ENCODE measurements around the gene FXYD2.
"Not testable (repeated sequence)": the region's sequence is repeated elsewhere in the genome, so short reads cannot be mapped to it uniquely, and the experiment has no call there.

Gene FXYD2

GRCh38 chr11:117819096-117820040 lies 5.2 kb downstream of the FXYD2 start:
- DNase-seq = peak; percentile 96

DNA sequence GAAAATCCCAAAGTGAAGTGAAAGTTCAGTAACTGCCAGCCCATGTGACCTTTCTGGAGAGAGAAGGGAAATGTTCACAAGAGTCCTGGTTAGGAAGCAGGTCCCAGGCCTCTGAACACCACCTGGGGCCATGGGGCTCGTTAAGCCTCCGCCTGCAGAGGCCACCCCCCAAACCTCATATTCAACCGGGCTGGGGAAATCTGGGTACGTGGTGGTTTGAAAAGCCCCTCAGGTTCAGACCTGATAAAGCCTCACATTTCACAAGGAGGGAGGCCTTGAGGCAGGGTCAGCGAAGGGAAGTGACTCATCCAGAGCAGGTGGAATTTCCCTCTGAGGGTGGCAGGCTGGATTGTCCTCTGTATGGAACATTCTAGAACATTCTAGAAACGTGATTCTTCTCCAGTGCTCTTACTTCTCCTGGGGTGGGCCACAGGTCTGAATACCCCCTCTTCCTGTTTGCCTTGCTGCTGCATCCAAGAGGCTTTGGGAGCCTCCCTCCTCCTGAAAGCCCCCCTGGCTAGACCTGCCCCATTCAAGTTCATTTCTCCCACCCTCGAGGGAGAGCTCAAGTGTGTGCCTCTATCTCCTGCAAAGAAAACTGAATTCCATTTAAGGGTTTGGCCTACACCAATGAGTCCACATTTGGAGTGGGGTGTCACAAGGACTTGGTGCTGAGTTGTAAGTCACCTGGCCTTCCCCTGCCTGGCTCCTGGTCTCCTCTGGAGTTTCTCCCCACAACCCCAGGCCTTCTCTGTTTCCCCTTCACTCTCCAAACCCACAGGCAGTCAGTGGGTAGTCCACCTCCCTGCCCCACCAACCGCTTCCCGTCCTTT lies 6.3 kb downstream of the FXYD2 start:
- no peak for DNase-seq

DNA sequence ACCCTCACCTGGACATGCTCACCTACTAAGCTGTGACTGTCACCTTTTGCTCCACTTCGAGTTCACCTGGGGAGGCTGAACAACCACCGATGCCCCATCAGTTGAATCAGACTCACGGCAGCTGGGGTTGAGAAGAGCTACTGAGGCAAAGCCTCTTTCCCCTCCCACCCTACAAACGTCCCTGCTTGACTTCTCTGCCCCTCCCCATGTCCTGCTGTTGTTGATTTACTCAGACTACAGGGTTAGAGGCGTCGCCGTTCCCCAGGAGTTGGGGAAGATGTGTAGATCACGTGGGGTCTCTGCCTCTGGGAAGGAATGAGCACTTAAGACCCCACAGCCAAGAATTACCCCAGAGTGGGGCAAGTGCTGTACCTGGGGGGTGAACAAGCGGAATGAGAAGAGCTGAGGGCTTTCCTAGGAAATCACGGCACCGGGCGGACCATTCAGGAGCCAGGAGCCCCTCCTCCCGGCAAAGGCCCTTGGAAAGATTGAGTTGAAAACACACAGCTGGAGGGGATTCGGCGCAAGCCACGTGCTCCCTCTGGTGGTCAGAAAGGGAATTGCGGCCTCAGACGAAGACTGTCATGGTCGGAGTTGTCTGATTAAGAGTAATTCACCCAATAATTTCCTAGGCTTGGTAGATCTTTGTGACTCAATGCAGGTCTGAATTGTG lies 7.0 kb downstream of the FXYD2 start:
- peak; percentile 96 for DNase-seq

DNA sequence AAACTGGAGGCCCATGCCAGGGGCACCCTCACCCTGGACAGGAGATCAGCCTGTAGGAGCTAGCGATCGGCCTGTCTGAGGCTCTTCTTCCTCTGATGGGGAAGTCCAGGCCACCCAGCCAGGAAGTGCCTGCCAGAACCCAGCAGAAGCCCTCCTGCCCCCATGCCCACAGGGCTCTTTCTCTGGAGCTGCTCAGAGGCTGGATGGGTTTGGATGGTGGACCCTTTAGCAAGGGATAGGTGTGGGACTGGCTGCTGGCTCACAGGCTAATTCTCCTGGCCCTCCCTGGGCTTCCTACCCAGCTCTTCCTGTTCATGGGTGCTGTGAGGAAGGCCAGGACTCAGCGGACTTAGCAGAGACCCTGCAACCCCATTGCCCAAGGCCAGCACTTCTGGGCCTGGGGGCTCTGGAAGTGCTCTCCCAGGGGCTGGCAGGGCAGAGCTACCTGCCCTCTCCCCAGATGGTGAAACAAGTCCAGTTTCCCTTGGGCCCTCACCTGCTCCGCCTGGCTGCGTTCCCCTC lies 7.6 kb downstream of the FXYD2 start:
- DNase-seq = no peak

- peak; percentile 86 for DNase-seq
These were observed 8.3 kb downstream of the FXYD2 start for GRCh38 chr11:117816151-117816741.

GRCh38 chr11:117815262-117815803 lies 9.2 kb downstream of the FXYD2 start:
- no peak for DNase-seq

- peak; percentile 87 for DNase-seq
These were observed 9.7 kb downstream of the FXYD2 start for GRCh38 chr11:117814766-117815261.

GRCh38 chr11:117814204-117814765 lies 10.3 kb downstream of the FXYD2 start:
- DNase-seq = no peak

- DNase-seq = not testable (repeated sequence)
These were observed 14.5 kb downstream of the FXYD2 start for GRCh38 chr11:117810056-117810451.

DNA sequence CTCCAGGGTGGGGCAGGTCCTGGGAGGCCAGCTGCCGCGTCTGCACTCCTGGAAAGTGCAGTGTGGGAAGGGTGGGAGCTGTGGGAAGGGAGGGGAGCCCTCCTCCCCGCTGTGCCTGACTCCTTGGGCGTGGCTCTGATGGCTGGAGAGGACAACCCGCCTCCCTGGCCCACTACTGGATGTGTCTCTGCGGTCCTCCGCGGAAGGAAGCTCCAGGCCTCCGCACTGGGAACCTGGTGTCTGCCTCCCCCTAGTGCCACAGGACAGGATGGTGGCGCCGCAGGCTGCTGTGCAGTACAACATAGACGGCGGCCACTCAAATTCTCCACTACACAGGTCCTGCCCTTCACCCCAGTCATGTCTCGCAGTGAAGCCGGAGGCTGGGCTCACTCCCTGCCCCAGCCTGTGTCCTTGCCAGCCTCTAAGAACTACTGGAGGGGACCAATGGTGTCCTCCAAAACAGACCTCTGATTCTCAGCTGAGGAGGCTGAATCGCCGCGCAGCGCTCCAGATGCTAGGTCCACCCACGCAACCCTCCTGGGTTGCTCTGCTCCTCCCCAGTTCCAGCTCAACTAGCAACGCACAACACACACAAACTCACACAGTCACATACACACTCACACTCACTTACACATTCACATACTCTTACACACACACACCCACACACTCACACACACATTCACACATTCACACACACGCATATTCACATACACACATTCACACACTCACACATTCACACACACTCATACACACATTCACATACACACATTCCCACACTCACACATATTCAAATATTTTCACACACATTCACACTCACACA lies 15.1 kb downstream of the FXYD2 start:
- peak; percentile 91 for DNase-seq

DNA sequence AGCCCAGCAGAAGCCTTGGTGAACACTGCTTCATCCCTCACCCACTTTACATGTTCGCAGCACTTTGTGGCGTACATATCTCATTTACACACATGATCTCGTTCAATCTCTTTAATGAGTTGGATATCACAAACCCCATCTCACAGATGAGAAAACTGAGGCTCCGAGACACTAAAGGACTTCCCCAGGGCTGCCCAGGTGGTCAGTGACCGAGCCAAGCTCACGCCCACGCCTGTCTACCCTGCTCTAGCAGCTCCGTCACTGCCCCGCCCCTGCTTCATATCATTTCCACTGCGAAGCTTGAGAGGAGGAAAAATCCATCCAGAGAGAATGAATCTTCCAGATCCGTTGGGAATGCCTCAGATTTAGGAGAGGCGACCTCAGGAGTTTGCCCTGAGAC lies 15.8 kb downstream of the FXYD2 start:
- no peak for DNase-seq

- peak; percentile 92 for DNase-seq
These were observed 16.8 kb downstream of the FXYD2 start for GRCh38 chr11:117807482-117808327.

DNA sequence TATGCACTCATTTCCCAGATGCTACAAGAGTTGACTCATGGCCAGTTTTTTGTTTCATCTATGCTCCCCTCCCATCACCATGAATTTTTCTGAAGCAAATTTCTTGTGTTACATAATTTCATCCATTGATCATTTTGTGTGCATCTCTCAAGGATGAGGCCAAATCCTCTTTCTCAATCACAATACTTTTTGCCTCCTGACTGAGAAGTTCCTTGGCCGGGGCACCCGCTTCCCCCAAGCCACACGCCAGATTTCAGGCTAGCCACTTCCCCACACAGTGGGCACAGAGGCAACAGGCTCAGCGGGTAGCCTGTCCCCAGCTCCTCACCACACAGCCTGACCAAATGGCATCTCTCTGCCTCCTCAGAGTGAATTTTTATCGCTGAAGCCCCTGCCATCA lies 17.7 kb downstream of the FXYD2 start:
- no peak for DNase-seq

DNA sequence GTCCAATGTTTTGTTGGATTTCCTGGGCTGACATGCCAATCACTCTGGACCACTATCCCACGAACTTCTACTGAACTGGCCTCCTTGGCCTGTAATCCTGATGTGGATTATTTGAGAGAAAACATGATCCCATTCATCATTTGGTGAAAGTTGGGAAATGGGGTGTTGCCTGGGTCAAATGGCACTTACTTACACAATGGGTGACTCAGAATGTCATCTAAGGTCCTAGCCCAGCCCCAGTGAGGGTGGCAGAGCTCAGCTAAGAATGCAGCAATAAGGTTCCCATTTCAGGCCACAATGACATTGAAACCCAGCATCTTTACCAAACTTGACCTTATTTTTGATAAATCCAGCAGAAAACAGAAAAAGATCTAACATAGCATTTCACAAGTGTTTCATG lies 19.5 kb downstream of the FXYD2 start:
- no peak for DNase-seq

DNA sequence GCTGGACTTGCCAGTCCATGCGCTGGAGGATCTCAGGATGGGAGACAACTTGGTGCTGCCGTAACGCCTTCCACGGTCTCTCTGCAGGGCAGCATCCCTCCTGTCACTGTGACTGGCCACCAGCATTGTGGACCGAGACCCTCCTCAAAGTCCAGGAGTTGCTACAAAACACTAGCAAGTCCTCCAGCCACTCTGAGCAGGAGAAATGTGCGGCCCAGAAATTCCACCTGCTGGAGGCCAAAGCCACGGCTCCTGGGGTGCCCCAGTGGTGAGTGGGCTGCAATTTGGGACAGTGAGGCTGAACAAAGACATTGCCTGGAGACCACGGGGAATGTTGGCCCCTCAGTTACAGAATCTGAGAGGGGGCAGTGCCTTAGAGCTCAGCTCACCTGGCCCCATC lies 20.6 kb downstream of the FXYD2 start:
- DNase-seq = no peak

- DNase-seq = no peak
These were observed 24.9 kb downstream of the FXYD2 start for GRCh38 chr11:117799634-117800033.

DNA sequence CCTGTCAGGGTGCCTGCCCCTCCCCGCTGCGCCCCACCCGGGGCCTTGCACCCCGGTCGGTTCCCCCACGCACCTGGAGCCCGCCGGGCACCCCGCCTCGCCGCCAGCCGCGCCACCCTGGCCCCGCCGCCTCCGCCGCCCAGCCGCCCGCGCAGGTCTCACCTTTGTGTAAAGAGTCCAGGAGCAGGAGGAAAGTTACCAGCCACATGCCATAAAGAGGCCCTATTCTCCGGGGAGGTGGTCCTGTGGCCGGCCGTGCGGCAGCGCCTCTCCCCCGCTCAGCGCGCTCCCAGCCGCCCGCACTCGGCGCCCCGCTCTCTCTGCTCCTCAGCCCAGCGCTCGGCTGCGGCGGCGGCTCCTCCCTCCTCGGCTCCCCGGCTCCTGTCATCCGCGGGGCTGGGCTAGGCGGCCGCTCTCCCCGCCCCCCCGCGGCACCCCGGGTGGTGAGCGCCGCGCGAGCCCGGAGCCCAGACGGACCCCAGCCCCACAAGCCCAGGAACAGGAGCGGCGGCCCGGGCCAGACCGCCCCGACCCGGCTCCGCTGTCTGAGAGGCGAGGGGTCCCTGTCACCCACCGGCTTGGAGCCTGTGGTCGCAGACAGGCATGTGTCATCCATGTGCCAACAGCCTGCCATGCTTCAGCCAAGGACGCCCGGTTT lies 27.5 kb downstream of the FXYD2 start, which contains the start of gene DSCAML1:
DSCAML1 (minus strand) TSS at position 345 of the 658 bp plus-strand sequence; CDS start at position 208, 137 bp downstream.
- DNase-seq = peak; percentile 73

DNA sequence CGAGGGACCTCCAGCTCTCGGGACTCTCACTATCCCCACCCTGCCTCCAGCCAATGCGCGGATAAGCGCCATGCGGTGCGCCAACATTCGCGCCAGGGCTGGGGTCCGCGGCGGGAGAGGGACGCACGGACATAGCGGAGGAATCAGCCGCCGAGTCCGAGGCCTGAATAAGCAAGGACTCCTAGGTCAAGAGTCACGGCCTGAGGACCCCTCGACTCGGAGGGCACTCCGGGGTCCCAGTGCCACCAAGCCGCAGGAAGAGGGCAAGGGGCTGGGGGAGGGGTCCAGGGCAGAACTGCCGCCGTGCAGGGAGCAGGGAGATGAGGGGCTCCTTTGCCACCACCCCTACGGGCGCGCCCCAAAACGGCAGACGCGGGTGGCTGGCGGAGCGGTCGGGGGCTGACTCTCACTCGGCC lies 28.1 kb downstream of the FXYD2 start:
- peak; percentile 37 for DNase-seq
